Mucosa of descending colon (tissue), 3 donors: Measurements from ENCODE around the gene GLCE. TPM values are rescaled to one million over a fixed set of nuclear protein-coding genes. Genes with fewer than 3 reads are reported as not detected.

Experiments used
- ATAC-seq: fragments of 200-7000 bp; cut with Tn5 transposase; one replicate; pipeline ENCODE4 v1.9.1; 2020; ENCODE audit warnings: mild to moderate bottlenecking, moderate library complexity
- DNase-seq, 3 donors: peaks; one replicate each; pipeline ENCODE4 v3.0.0-alpha.2; 2020
- H3K36me3 ChIP-seq: fragments of 200-600 bp; one replicate; pipeline ENCODE4 v1.8.0; 2021; ENCODE audit warnings: low read depth, mild to moderate bottlenecking
- H3K4me1 ChIP-seq: fragments of 200-600 bp; one replicate; pipeline ENCODE4 v1.8.0; 2021; ENCODE audit warnings: low read depth, mild to moderate bottlenecking
- H3K4me3 ChIP-seq: fragments of 200-600 bp; one replicate; pipeline ENCODE4 v1.8.0; 2021; ENCODE audit warnings: mild to moderate bottlenecking
- H3K9me3 ChIP-seq: fragments of 200-600 bp; one replicate; pipeline ENCODE4 v1.8.0; 2021; ENCODE audit warnings: mild to moderate bottlenecking
- CTCF ChIP-seq: fragments of 200-600 bp; IDR thresholded peaks from one replicate; pipeline ENCODE4 v1.8.0; 2022; ENCODE audit warnings: antibody characterized with exemption, mild to moderate bottlenecking
- intact Hi-C, 2 donors: fragments of 100-400 bp; cut with DNase I in 1 of 2; cut with micrococcal nuclease in 1 of 2; formaldehyde crosslinking; loops; one replicate each; pipeline versions ENCODE4 v1.11.0 to v1.11.1; 2022; cut with DNase I, micrococcal nuclease
- total RNA-seq, 3 donors: library from RNA; stranded (reverse); fragmentation: NEBNext Ultra II Directional in 2 of 3; extraction: Animal tissue kit (Norgen Biotek cat#: 25700) in 2 of 3; gene quantifications; one replicate each; pipeline versions ENCODE4 v1.2.1 to v1.2.4, GENCODE V29; 2021 to 2023
- donor health status: DM: no; HTN: no; CAD: no; lungs with moderate emphysema.
- donor health status: DM: no; HTN: no; CAD: no.
- donor health status: DM: no; HTN: yes; CAD: no.

Gene GLCE
- total RNA-seq, 3 donors from 2014 or later = 17.7 to 36.4 (median 32.3) TPM

GRCh38 chr15:69232144-69232543 lies 71.7 kb downstream of the GLCE start:
- no peak for TF ChIP-seq CTCF
- Histone ChIP-seq H3K36me3 (no peaks in the 10 kb centered on the region), H3K4me1 (no peaks in the 10 kb centered on the region), H3K9me3 (no peaks in the 10 kb centered on the region), H3K4me3 (no peak overlapping the region)
- intact Hi-C loops = no loop called here
- DNase-seq (no peak), ATAC-seq (no peak)

GRCh38 chr15:69232765-69233164 lies 72.3 kb downstream of the GLCE start:
- TF ChIP-seq CTCF = no peak
- no peaks in the 10 kb centered on the region for H3K4me1 ChIP-seq
- no peaks in the 10 kb centered on the region for H3K36me3 ChIP-seq
- no peak overlapping the region for H3K4me3 ChIP-seq
- ATAC-seq (no peak), DNase-seq (no peak)
- no peaks in the 10 kb centered on the region for H3K9me3 ChIP-seq
- intact Hi-C loops = no loop called here

GRCh38 chr15:69234676-69235075 lies 74.2 kb downstream of the GLCE start:
- TF ChIP-seq CTCF = no peak
- DNase-seq = no peak
- no peaks in the 10 kb centered on the region for H3K36me3 ChIP-seq
- no peaks in the 10 kb centered on the region for H3K9me3 ChIP-seq
- ATAC-seq = no peak
- intact Hi-C loops = no loop called here
- no peaks in the 10 kb centered on the region for H3K4me1 ChIP-seq
- no peak overlapping the region for H3K4me3 ChIP-seq

- DNase-seq (no peak), ATAC-seq (no peak)
- Histone ChIP-seq H3K36me3 (no peaks in the 10 kb centered on the region), H3K9me3 (no peaks in the 10 kb centered on the region), H3K4me1 (no peaks in the 10 kb centered on the region), H3K4me3 (no peak overlapping the region)
- TF ChIP-seq CTCF = no peak
- intact Hi-C loops = no loop called here
Observed at GRCh38 chr15:69236505-69236904, 76.1 kb downstream of the GLCE start.

GRCh38 chr15:69237718-69238117 lies 77.3 kb downstream of the GLCE start:
- DNase-seq (no peak), ATAC-seq (no peak)
- no peak overlapping the region for H3K4me3 ChIP-seq
- no peaks in the 10 kb centered on the region for H3K36me3 ChIP-seq
- no peaks in the 10 kb centered on the region for H3K9me3 ChIP-seq
- no peaks in the 10 kb centered on the region for H3K4me1 ChIP-seq
- TF ChIP-seq CTCF = no peak
- intact Hi-C loops = no loop called here

- DNase-seq (no peak), ATAC-seq (no peak)
- intact Hi-C loops = no loop called here
- no peak for TF ChIP-seq CTCF
- H3K4me1 ChIP-seq = no peaks in the 10 kb centered on the region
- H3K9me3 ChIP-seq = no peaks in the 10 kb centered on the region
- no peaks in the 10 kb centered on the region for H3K36me3 ChIP-seq
- H3K4me3 ChIP-seq = no peak overlapping the region
Observed at GRCh38 chr15:69244798-69245197, 84.4 kb downstream of the GLCE start.
